ENCODE results near the gene MT1G. TPM values are rescaled to one million over a fixed set of nuclear protein-coding genes. Genes with fewer than 3 reads are reported as not detected.

Gene MT1G
- total and polyA plus RNA-seq, 8 donors, result 1.0 to 22.1 (median 2.4) TPM

DNA sequence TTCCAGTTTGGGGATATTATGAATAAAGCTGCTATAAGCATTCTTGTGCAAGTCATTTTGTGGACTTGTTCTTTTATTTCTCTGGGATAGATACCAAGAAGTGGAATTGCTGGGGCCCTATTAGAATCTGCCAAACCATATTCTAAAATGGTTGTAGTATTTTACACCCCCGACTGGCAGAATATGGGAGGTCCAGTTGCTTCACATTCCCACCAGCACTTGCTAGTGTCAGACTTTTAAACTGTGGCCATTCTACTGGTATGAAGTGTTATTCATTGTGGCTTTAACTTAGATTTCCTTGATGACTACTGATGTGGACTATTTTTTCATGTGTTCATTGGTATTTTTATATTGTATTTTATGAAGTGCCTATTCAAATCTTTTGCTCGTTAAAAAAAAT, 44.0 kb upstream of the MT1G start:
- H3K4me1 ChIP-seq, result no peaks in the 10 kb centered on the region
- no peak overlapping the region for H3K4me3 ChIP-seq
- no peak for ATAC-seq
- TF ChIP-seq, protein P1, sequence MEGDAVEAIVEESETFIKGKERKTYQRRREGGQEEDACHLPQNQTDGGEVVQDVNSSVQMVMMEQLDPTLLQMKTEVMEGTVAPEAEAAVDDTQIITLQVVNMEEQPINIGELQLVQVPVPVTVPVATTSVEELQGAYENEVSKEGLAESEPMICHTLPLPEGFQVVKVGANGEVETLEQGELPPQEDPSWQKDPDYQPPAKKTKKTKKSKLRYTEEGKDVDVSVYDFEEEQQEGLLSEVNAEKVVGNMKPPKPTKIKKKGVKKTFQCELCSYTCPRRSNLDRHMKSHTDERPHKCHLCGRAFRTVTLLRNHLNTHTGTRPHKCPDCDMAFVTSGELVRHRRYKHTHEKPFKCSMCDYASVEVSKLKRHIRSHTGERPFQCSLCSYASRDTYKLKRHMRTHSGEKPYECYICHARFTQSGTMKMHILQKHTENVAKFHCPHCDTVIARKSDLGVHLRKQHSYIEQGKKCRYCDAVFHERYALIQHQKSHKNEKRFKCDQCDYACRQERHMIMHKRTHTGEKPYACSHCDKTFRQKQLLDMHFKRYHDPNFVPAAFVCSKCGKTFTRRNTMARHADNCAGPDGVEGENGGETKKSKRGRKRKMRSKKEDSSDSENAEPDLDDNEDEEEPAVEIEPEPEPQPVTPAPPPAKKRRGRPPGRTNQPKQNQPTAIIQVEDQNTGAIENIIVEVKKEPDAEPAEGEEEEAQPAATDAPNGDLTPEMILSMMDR (IDR thresholded peaks at IDR 0.05), result no peak
- no peak overlapping the region for H3K27ac ChIP-seq
- no peaks in the 10 kb centered on the region for H3K36me3 ChIP-seq
- H3K9me3 ChIP-seq, result no peaks in the 10 kb centered on the region
- no peak for DNase-seq
- intact Hi-C loops (cut with DNase I), result no loop called here
- no peaks in the 10 kb centered on the region for H3K27me3 ChIP-seq

DNA sequence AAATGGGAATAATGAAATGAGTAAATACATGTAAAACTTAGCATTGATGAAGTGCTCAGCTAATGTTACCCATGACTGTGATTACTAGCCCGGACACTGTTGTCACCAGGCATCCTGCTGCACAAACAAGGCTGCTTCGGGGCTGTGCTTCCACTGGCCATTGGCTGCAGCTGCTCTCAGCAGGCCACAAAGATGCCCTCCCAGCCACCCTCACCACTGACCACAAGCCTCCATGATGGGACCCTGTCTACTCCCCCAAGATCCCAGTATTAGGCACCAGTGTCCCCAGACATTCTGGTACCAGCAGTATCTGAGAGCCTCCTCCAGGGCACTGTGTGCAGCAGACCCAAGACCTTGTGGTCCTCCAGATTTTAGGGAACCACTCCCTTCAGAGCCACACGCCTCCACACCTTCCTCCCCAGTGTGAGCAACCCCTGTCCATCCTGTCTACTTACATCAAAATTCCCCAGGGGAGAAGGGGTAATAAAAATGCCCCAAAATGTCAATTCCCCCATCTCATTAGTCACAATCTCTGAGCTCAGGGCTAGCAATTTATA, 42.4 kb upstream of the MT1G start:
- Histone ChIP-seq H3K9me3 (no peaks in the 10 kb centered on the region), H3K27me3 (no peaks in the 10 kb centered on the region), H3K27ac (no peak overlapping the region), H3K4me1 (no peaks in the 10 kb centered on the region), H3K4me3 (no peak overlapping the region), H3K36me3 (no peaks in the 10 kb centered on the region)
- ATAC-seq (no peak), DNase-seq (no peak)
- intact Hi-C loops (cut with DNase I), result no loop called here
- TF ChIP-seq, protein P1 (IDR thresholded peaks at IDR 0.05), result no peak

DNA sequence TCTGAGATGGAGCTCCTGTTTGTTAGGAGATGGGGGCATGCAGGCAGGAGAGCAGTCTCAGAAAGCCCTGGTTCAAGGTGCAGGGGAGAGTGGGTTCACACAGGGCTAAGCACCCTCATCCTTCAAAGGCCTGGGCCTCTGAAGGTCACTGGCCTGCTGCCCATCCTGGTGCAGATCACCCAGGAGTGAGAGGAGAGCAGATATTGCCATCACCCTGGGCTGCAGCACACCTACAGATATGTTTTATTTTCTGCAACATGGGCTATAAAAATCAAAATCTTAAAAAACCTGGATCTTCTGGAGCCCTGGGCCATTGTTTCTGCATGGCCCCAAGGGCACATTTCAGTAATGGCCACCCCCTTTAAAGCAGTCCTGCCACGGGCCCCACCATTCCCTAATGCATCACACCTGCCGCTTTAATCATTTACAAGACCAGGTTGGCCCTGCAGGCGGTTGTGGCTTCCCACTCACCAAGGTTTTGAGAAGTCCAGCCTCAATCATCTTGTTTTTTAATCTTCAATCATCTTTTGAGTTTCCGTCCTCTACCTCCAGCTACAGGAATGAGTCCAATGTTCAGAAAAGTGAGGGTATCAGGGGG, 41.7 kb upstream of the MT1G start:
- Histone ChIP-seq H3K4me1 (no peaks in the 10 kb centered on the region), H3K36me3 (no peaks in the 10 kb centered on the region), H3K27ac (no peak overlapping the region), H3K9me3 (no peaks in the 10 kb centered on the region), H3K4me3 (no peak overlapping the region), H3K27me3 (no peaks in the 10 kb centered on the region)
- ATAC-seq, result no peak
- no peak for DNase-seq
- intact Hi-C loops (cut with DNase I), result loop anchor here in 1 of 2 donors (10.0 kb wide), 1 partner anchor 195 kb away; no protein-coding TSS in a partner anchor
- TF ChIP-seq, protein P1 (IDR thresholded peaks at IDR 0.05), result no peak

DNA sequence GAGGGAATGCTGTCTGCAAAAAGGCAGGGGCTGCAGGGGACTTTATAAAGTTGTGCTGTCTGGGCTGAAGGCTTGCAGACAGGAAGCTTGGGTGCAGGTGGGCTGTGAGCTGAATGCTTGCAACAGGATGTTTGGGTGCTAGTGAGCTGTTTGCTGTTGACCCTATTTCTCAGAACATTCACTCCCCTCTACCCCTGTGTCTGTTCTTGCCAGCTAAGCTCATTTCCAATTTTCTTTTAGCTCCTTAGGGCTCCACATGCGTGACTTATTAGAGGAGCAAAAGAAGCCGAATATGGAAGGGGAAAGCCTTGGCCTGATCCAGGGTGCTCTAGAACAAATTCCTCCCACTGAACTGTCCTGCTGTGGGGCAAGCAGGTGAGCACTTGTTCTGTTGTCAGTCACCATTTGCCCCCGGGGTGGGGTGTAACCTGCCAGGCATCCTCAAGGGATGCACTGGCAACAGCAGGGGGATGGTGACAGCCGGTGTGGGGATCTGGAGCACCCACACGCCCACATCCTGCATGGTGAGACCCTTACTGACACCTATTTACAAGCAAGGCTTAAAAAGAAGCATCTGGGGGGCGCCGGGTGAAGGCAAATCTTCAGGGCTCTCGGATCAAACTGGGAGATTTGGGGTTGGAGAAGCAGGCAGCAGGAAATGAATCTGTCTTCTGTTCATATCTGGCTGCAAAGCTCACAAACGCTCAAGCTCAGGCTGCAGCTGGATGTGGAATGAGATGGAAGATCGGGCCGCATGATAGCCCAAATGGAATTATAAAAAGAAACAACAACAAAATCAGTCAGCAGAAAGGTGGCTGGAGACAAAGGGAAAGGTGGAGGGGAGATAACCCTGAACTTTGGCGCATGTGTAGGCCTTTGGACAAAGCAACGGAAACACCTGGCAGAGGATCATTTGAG, 40.9 kb upstream of the MT1G start:
- no peak overlapping the region for H3K27ac ChIP-seq
- intact Hi-C loops (cut with DNase I), result loop anchor here in 1 of 2 donors (10.0 kb wide), 1 partner anchor 194 kb away; no protein-coding TSS in a partner anchor

More for the DNA sequence above, 40.9 kb upstream of the MT1G start:
- DNase-seq (no peak), ATAC-seq (no peak)
- no peak overlapping the region for H3K4me3 ChIP-seq
- H3K4me1 ChIP-seq, result no peaks in the 10 kb centered on the region
- H3K9me3 ChIP-seq, result no peaks in the 10 kb centered on the region
- no peaks in the 10 kb centered on the region for H3K36me3 ChIP-seq
- no peaks in the 10 kb centered on the region for H3K27me3 ChIP-seq
- TF ChIP-seq, protein P1 (IDR thresholded peaks at IDR 0.05), result no peak
